HG02759 (cell line): ENCODE measurements around the gene ELMO1.

ENCODE experiments used
- ATAC-seq: cut with Tn5 transposase; IDR thresholded peaks from one replicate; pipeline ENCODE4 v1.9.1; 2021; ENCODE audit warnings: mild to moderate bottlenecking, moderate library complexity; ENCODE audit not compliant: unreplicated experiment

The ELMO1 gene

DNA sequence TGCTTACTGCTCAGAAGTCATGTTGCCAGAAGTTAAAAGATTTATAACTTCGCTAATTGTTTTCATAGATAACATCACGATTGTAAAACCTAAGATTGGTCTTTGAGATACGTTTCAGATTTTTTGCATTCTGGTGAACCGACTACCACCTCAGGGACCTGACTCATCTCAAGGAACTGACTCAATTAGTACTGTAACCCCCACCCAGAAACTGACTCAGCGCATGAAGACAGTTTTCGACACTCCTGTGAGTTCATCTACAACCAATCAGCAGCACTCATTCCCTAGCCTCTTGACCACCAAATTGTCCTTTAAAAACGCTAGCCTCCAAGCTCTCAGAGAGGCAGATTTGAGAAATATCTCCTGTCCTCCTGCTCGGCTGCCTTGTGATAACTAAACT lies 72.3 kb downstream of the ELMO1 start:
- no peak for ATAC-seq

DNA sequence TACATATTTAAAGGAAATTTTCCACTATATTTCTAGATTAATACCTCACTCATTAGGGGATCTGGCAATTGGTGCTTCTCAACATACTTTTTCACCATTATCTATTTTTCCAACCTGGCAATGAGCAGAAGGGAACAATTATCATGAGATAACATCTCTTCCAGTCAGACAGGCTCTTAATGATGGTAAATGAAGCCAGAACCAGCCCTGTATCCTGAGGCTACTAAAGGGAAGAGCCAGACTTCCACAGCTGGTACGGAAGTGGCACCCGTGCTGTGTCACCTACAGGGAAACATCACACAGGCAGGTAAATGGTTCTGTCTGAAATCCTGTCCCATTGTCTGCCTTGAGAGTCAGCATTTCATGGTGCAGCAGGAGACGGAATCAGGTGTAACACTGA lies 75.9 kb downstream of the ELMO1 start:
- no peak for ATAC-seq

DNA sequence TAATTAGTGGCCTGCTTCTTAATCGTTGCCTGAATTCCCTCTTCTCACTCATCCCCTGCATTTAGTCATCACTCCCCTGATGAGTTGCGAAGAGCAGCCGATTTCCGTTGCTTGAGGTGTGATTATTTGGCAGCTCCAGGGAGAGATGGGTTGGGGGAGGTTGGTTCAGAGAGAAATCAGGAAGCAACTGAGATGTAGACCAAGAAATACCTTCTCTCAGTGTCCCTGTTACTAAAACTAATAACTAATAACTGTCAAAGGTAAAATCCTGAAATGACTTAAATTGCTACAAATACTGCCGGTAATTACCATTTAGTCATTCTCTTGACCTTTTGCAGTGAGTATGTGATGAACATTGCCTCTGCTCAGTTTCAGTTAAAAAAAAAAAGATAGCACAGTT lies 76.9 kb downstream of the ELMO1 start:
- ATAC-seq = no peak

DNA sequence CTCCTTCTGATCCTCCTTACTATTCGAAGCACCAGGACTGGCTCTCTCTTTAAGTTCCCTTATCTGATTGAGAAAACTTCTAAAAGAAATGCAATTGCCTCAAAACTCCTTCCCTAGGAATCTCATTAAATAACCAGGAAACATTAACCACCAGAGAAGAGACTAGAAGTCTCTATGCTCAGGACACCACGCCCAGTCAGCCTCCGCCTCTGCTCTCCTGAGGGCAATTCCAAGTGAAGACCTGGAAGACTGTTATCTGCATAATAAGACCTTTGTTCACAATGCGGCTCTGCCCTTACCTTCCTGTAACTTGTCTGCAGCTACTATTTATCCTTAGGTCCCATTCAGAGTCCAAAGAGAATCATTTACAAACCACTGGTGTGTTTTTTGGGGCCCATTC lies 78.8 kb downstream of the ELMO1 start:
- ATAC-seq = no peak

DNA sequence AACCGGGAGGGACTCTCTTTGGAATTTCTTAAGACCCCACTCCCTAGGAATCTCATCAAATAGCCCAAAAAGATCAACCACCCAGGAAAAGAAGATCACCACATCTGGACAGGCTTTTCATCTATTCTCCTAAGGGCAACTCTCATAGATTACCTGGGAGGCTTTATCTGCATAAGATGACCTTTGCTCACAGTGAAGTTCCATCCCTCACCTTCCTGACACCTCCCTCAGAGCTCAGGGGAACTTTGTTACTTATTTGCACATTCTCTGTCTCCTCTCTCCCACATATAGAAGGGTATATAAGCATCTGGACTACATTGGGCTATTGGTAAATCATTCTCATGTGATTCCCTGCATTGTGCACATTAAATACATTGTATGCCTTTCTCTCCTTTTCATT lies 80.1 kb downstream of the ELMO1 start:
- ATAC-seq = no peak

DNA sequence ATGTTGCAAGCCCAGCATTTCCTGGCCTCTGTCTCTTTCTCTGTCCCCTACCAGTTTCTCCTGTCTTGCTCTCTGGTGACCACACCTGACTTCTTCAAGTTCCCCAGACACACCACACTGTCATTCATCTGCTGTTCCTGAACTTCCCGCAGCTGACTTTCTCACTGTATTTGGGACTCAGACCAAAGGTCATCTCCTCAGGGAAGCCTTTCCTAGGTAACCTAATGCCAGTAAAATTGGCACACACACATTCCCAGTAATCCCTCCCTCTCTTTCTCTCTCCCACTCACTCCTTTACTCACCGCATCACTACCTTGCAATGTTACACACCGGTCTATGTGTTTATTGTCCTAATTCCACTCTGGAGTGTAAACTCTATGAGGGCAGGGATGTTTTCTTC lies 81.7 kb downstream of the ELMO1 start:
- ATAC-seq = no peak

DNA sequence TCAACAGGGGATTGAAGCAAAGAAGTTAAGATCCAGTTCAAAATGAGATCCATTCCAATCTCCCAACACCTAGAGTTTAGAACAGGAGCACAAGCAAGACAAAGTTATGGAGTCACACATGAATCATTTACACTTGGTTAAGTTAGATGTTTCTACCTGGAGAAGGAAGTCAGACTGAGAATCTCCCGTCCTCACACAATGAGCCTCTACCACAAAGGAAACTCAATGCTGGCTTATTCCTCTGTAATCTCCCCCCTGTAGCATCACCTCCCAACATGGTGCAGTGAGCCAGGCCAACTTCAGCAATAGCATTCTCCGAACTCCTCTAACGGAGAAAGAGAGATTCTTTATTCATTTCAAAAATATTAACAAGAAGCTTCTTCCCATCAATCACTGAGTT lies 82.2 kb downstream of the ELMO1 start:
- ATAC-seq = no peak

DNA sequence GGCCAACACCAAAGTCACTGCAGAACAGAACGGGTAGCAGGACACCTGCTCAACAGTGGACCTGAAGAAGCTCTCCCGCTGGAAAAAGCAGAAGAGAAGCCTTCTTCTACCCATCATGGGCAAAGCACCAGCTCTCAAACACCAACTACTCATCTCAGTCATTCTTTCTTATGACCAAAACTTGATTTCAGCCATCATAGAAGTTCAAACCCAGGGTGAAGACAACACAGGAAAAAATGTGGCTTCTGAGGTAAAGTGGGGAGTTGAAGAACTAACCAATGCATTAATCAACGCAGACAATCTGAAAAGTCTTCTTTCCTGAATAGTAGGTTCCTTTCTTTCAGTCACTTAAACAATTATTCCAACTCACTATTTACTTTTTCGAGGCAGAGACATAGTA lies 83.3 kb downstream of the ELMO1 start:
- no peak for ATAC-seq

DNA sequence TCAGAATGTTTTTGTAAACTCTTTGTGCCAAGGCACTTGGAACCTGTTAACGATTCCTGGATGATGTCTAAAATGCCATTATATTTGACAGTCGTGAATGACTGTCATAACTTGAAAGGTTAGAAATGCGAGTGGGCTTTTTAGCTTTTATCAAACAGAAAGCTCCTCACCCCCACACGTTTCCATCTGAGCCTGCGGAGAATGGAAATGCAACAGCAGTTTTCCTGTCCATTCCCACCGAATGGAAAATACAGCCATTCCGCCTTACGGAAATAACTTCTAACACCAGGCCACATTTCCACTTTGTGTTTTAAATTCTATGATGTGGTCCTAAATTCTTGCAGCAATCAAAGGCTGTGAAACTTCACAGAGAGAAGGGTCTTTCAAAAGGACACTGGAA lies 83.8 kb downstream of the ELMO1 start:
- ATAC-seq = no peak

DNA sequence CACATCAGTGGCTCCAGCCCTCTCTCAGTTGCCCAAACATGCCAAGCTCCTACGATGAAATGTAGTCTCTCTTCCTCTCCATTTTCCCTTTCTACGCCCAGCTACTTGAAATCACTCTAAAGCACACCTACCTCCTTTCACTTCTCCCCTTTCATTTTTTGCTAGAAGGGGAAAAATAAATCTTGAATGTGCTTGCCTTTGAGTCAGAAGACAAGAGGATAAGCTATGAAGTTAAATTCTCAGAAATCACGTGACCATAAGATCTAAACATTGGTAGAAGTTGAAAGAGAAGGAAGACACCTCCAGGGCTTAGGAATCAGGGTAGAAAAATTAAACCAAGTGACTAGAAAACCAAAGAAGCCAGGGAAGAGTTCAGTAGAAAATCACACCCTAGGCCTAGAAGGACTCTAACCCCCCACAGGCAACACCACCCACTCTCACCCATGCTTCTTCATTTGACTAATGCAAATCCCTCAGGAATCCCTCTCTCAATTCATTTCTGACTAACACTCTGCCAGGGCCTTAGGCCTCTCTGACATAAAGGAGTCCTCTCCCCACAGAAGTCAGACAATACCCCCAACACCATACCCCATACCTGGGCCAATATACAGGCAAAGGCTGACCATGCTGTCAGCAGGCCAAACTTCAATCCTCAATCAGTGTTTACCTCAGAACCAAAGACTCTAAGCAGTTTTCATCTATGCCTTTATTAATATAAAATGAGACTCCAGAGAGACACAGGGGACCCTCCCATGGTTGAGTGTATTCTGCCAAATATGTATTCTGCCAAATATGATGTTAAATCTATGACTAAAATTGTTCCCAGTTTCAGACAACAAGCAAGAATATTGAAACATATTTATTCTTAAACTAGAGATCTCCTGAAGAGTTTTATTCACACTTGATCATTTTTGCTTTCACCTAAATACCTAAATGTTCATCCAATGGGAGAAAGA lies 84.8 kb downstream of the ELMO1 start:
- no peak for ATAC-seq

DNA sequence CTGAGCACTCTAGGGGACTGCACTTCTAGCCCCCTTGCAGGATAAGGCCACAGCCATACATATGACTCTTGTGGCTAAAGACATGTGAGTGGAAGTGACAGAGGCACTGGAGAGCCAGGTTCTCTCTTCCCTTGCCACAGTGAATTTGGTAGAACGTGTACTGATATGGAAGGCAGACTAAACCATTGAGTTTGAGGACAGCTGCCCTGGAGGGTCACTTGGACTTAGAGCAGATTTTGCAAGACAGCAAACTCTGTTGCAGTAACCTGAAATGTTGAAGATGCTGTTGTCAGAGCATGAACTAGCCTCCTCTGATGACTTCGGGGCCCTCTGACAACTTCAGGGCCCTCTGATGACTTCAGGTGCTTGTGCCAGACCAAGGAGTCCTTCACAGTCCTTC lies 85.9 kb downstream of the ELMO1 start:
- ATAC-seq = no peak

DNA sequence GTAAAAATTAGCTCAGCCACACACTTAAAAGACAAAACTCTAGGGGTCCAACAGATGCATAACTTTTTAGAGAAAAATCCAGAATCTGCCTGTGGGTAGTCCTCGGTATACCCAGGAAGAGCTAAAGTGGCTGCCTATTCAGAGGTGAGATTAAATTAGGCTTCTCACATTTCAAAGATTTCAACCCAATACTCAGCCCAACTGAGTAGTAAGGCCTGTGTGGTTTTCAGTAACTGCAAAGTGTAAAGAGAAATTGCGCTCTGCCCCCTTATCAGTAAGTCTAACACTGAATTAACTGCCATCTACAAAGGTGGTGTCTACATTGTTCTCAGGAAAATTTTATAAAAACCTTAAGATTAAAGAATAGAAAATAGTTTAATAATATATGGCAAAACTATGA lies 88.2 kb downstream of the ELMO1 start:
- no peak for ATAC-seq

DNA sequence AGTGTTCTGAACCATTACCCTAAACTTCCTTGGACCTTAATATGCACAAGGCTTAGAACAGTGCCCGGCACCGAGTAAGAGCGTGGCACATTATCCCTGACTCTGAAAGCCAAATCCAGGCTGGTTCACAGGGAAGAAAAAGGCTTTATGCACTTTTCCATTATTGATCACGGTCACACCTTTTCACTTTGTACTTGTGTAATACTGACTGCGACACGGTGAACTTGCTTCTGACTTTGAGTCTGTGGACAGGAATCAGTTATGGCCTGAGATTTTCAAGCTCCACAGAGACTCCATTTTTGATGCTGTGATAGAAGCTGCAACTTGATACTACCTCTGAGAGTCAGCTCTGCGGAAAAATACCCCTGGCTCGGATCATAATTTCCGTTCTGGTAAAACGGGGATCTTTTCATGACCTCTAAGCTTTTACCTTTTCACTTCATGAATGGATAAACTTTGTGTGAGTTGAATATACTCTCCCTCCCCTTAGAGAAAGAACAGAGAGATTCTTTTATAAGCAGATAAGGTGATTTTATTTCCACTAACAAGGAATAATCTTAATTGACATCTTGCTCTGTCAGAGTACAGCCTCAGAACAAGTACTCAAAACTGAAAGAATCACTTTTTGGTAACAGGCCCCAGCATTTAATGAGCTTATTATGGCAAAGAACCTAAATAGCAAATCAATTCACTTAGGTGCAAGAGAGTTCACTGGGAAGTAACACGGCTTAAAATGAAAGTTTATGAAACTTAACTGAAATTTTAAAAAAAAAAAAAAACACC lies 88.8 kb downstream of the ELMO1 start:
- no peak for ATAC-seq

DNA sequence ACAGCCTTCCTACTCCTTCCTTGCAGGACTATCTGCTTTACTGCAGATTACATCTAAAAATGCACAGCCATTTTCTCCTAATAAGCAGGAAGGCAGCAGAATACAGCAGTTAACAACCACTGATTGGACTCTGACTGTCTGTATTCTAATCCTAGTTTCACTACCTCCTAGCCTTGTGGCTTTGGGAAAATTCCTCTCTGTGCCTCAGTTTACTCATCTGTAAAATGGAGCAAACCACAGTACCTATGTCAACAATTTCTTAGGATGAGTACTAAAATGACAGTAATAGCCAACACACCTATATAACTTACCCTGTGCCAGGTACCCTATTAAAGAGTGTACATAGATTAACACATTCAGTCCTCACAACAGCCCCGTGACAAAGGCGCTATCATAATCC lies 89.5 kb downstream of the ELMO1 start:
- ATAC-seq = no peak

DNA sequence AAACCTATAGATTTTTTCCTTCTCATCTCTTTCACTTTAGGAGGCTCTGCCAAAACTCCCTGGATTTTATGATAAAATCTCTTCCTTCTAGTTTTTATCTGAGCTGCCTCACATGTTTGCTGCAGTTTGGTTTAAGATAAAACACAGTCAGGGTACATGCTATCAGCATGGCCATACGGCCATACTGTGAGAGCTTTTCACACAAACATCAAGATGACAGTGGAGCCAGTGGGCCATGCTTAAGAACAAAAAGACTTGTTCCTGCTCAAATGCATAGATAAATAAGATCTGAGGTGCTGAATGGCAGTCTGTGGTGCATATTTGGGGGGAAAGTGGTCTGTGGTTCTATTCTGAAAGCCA lies 91.0 kb downstream of the ELMO1 start:
- ATAC-seq = no peak

DNA sequence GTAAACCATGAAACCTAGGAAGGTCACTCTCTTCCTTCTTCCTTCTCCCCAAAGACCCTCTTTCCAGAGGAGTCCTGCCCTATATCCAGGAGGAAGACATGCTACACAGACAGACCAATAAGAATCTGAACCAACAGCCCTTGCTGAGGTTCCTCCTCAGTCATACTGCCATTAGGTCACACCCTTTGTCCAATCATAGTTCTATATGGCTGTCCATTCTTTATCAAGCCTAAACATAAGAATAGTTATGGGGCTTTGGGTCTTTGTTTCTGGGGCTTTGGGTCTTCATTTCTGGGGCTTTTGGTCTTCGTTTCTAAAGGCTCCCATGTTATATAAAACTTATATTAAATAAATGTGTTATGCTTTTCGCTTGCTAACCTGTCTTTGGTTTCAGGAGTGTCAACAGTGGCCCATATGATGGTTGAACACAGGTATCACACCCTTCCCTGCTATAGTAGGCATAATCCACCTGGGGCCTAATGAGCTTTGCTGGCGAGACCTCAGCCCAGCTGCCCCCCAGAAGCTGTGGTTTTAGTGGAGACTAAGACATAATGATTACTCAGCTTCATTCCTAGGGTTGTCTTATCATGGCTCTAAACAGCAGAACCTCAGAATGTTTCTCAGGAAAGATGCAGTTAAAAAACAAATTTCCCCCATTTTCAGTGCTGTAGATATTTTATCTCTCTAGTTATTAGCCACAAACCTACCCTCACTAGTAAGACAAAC lies 91.6 kb downstream of the ELMO1 start:
- no peak for ATAC-seq

DNA sequence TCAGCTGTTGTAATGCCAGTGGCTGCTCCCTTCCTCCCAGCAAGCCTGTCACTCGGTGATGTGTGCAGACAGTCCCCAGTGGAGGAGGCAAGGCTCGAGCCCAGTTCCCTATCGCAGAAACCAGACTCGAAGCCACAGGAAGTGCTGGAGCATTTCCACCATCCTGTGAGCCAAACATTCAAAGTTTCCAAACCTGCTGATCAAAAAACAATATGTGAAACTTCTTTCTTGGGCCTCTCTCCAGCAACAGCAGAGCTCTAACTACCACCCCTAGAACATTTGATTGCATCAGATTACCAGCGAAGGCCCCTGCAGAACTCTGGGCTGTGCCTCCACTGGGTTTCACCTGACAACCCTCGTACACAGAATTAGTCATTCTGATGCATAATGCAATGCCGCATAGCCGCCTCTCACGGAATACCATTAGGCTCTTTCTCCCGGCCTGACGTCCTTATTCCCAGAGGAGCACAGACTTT lies 94.0 kb downstream of the ELMO1 start:
- peak; percentile 65 for ATAC-seq

DNA sequence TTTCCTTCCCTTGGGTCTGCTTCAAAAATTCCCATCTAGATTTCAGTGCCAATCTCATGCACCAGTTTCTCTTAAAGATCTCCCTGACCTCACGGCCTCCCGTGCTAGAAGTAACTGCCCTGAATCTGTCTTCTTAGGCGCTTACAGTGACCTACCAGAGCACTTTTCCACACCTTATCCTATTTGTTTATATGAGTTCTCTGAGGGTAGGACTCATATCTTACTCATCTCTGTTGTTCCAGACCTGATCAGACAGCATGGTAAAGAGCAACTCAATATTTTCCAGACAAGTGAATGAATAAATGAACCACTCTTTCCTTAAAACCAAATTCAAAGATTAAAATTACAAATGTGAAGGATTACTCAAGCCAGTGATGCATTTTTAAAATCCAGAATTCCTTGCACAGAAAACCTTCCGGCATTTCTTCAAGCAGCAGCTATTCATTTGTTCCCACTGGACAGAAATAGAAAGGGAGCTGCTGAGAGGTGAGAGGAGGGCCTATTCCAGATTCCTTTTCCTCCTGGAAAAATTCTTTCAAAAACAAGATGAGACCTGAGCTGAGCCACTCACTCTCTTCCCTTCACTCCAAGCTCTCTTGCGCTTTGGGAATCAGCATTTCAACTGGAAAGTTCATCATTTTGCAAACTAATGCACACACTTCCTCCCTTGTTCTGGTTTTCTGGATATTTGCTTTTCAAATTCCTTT lies 94.6 kb downstream of the ELMO1 start:
- ATAC-seq = no peak

DNA sequence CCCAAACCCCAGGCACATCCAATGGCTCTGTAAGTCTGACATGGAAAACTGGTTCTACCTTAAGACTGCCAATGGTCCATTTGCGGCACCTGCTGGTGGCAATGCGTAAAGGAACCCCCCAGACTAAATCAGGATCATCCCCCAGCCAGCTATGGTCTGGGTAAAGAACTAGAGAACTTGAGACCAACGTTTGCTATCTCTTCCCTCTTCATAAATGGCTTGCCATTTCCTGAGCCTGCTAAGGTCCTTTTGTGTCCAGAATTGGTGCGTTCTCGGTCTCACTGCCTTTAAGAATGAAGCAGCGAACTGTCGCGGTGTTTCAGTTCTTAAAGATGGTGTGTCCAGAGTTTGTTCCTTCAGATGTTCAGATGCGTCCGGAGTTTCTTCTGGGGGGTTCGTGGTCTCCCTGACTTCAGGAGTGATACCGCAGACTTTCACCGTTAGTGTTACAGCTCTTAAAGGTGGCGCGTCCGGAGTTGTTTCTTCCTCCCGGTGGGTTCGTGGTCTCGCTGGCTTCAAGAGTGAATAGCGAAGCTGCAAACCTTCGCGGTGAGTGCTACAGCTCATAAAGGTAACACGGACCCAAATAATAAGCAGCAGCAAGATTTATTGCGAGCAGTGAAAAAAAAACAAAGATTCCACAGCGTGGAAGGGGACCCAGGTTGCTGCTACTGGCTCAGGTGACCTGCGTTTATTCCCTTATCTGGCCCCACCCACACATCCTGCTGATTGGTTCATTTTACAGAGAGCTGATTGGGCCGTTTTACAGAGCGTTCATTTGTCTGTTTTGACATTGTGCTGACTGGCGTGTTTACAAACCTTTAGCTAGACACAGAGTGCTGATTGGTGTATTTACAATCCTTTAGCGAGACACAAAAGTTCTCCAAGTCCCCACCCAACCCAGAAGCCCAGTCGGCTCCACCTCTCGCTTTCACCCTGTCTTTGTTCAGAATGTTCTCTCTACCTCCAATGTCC lies 95.4 kb downstream of the ELMO1 start:
- ATAC-seq = peak; percentile 62
